Middle frontal gyrus (tissue), 1 donor: ENCODE data around the gene RPL12.

Experiments used
- DNase-seq: peaks from one replicate; pipeline ENCODE4 v3.0.0-alpha.2; 2015; ENCODE audit warnings: low spot score; ENCODE audit errors: extremely low spot score

RPL12 gene

GRCh38 chr9:127444283-127444920 lies 6.8 kb downstream of the RPL12 start:
- no peak for DNase-seq

- no peak for DNase-seq
Measured at GRCh38 chr9:127438394-127438793, 12.8 kb downstream of the RPL12 start.

- DNase-seq = no peak
Measured at GRCh38 chr9:127437497-127438264, 13.5 kb downstream of the RPL12 start.

GRCh38 chr9:127430415-127430814 lies 20.8 kb downstream of the RPL12 start:
- DNase-seq = no peak

- DNase-seq = no peak
Measured at GRCh38 chr9:127428348-127428747, 22.9 kb downstream of the RPL12 start.

GRCh38 chr9:127426756-127427155 lies 24.4 kb downstream of the RPL12 start:
- DNase-seq = no peak

- DNase-seq = no peak
Measured at GRCh38 chr9:127424676-127424999, 26.6 kb downstream of the RPL12 start.

GRCh38 chr9:127423934-127424675 lies 27.1 kb downstream of the RPL12 start, which contains the start of gene ZNF79:
Gene ZNF79 (plus strand): TSS chr9:127424382. CDS start chr9:127424788, 406 bp downstream.
- peak; percentile 87 for DNase-seq

GRCh38 chr9:127423476-127423933 lies 27.7 kb downstream of the RPL12 start:
- DNase-seq = no peak

- DNase-seq = no peak
Measured at GRCh38 chr9:127422787-127423186, 28.4 kb downstream of the RPL12 start.

- DNase-seq = no peak
Measured at GRCh38 chr9:127422133-127422782, 28.9 kb downstream of the RPL12 start.

- no peak for DNase-seq
Measured at GRCh38 chr9:127421057-127421456, 30.1 kb downstream of the RPL12 start.

- DNase-seq = no peak
Measured at GRCh38 chr9:127419348-127419747, 31.9 kb downstream of the RPL12 start.

GRCh38 chr9:127418037-127418471 lies 33.2 kb downstream of the RPL12 start:
- no peak for DNase-seq

- DNase-seq = no peak
Measured at GRCh38 chr9:127417131-127418036, 33.8 kb downstream of the RPL12 start.

GRCh38 chr9:127415657-127416056 lies 35.5 kb downstream of the RPL12 start:
- no peak for DNase-seq

GRCh38 chr9:127415141-127415540 lies 36.1 kb downstream of the RPL12 start:
- DNase-seq = no peak

- DNase-seq = no peak
Measured at GRCh38 chr9:127411122-127411521, 40.1 kb downstream of the RPL12 start.

GRCh38 chr9:127407492-127407843 lies 43.7 kb downstream of the RPL12 start:
- DNase-seq = no peak

- no peak for DNase-seq
Measured at GRCh38 chr9:127406799-127407491, 44.3 kb downstream of the RPL12 start.
